ENCODE results near the gene ATAD3B. TPM values are rescaled to one million over a fixed set of nuclear protein-coding genes. Genes with fewer than 3 reads are reported as not detected.
"Not testable (repeated sequence)": the region's sequence is repeated elsewhere in the genome, so short reads cannot be mapped to it uniquely, and the experiment has no call there.

Gene ATAD3B
- total and polyA plus RNA-seq, 2 of the 4 experiments (the other 2 are of a cell fraction) = 13.8 to 29.0 TPM

- H3K27me3 ChIP-seq (ENCODE audit: control insufficient read depth, insufficient read depth, low read length); ATAC-seq (ENCODE audit: low read depth); H3K36me3 ChIP-seq (ENCODE audit: control insufficient read depth, insufficient read depth, low read length); dilution Hi-C loops (cut with HindIII; ENCODE audit: low sequenced_read_pairs, unreplicated experiment); H2AK9ac ChIP-seq (replicated peaks; ENCODE audit: low read depth, low read length, poor library complexity); H3K9me1 ChIP-seq (ENCODE audit: insufficient read depth, low read length); H4K5ac ChIP-seq (ENCODE audit: low read depth, low read length); H2BK20ac ChIP-seq (ENCODE audit: low read depth, low read length); H3K4me2 ChIP-seq (ENCODE audit: low read depth, low read length); in situ Hi-C loops (cut with MboI; ENCODE audit: low sequenced_read_pairs); H2BK5ac ChIP-seq (ENCODE audit: low read depth, low read length, poor library complexity, severe bottlenecking); H3K9ac ChIP-seq (ENCODE audit: low read depth, low read length); H4K91ac ChIP-seq (ENCODE audit: insufficient read depth, low read depth, low read length); H2AFZ ChIP-seq (replicated peaks; ENCODE audit: low read length, poor library complexity); H2BK120ac ChIP-seq (ENCODE audit: low read depth, low read length); H4K20me1 ChIP-seq (ENCODE audit: insufficient read depth, low read length); H3K14ac ChIP-seq (replicated peaks; ENCODE audit: low read depth, low read length); H3K27ac ChIP-seq (ENCODE audit: insufficient read depth, low read length); H2BK15ac ChIP-seq (ENCODE audit: low read depth, low read length); CTCF ChIA-PET; H3K79me1 ChIP-seq (ENCODE audit: low read depth in 1 of 2, low read length in 2 of 2); H3K23ac ChIP-seq (ENCODE audit: low read depth, low read length); H3K4ac ChIP-seq (ENCODE audit: low read depth, low read length); H3K4me3 ChIP-seq (ENCODE audit: insufficient read depth, low read depth, low read length); intact Hi-C loops (cut with micrococcal nuclease); H3K9me3 ChIP-seq (ENCODE audit: control insufficient read depth, insufficient read depth, low read length); H4K8ac ChIP-seq (ENCODE audit: low read depth in 2 of 2, low read length in 2 of 2); POLR2A ChIA-PET (ENCODE audit: unreplicated experiment); H3K56ac ChIP-seq (ENCODE audit: extremely low read depth, insufficient read depth, low read length); H3K18ac ChIP-seq (ENCODE audit: low read depth, low read length); BruUV-seq (replicated peaks); H2AK5ac ChIP-seq (ENCODE audit: low read depth, low read length); DNase-seq; H3K4me1 ChIP-seq (ENCODE audit: control insufficient read depth, insufficient read depth, low read length): not testable (repeated sequence)
- no CpG with 5 or more reads among the region's 19 CpGs for WGBS, 2 experiments (ENCODE audit: extremely low coverage in 2 of 2, insufficient read length in 1 of 2)
Measured at GRCh38 chr1:1459156-1459555, 12.4 kb upstream of the ATAD3B start.

GRCh38 chr1:1459711-1460110 lies 11.9 kb upstream of the ATAD3B start:
- H2BK20ac ChIP-seq (ENCODE audit: low read depth, low read length); H3K9me1 ChIP-seq (ENCODE audit: insufficient read depth, low read length); BruUV-seq (replicated peaks); H3K27me3 ChIP-seq (ENCODE audit: control insufficient read depth, insufficient read depth, low read length); CTCF ChIA-PET; ATAC-seq (ENCODE audit: low read depth); H2BK5ac ChIP-seq (ENCODE audit: low read depth, low read length, poor library complexity, severe bottlenecking); H2AK5ac ChIP-seq (ENCODE audit: low read depth, low read length); H3K9ac ChIP-seq (ENCODE audit: low read depth, low read length); H3K27ac ChIP-seq (ENCODE audit: insufficient read depth, low read length); H2BK120ac ChIP-seq (ENCODE audit: low read depth, low read length); H3K14ac ChIP-seq (replicated peaks; ENCODE audit: low read depth, low read length); H4K20me1 ChIP-seq (ENCODE audit: insufficient read depth, low read length); DNase-seq; H3K4me3 ChIP-seq (ENCODE audit: insufficient read depth, low read depth, low read length); H3K36me3 ChIP-seq (ENCODE audit: control insufficient read depth, insufficient read depth, low read length); H2AK9ac ChIP-seq (replicated peaks; ENCODE audit: low read depth, low read length, poor library complexity); H3K23ac ChIP-seq (ENCODE audit: low read depth, low read length); H3K4ac ChIP-seq (ENCODE audit: low read depth, low read length); dilution Hi-C loops (cut with HindIII; ENCODE audit: low sequenced_read_pairs, unreplicated experiment); H2AFZ ChIP-seq (replicated peaks; ENCODE audit: low read length, poor library complexity); H4K91ac ChIP-seq (ENCODE audit: insufficient read depth, low read depth, low read length); H4K8ac ChIP-seq (ENCODE audit: low read depth in 2 of 2, low read length in 2 of 2); H4K5ac ChIP-seq (ENCODE audit: low read depth, low read length); H3K18ac ChIP-seq (ENCODE audit: low read depth, low read length); POLR2A ChIA-PET (ENCODE audit: unreplicated experiment); H2BK15ac ChIP-seq (ENCODE audit: low read depth, low read length); H3K9me3 ChIP-seq (ENCODE audit: control insufficient read depth, insufficient read depth, low read length); H3K79me1 ChIP-seq (ENCODE audit: low read depth in 1 of 2, low read length in 2 of 2); H3K56ac ChIP-seq (ENCODE audit: extremely low read depth, insufficient read depth, low read length); intact Hi-C loops (cut with micrococcal nuclease); H3K4me2 ChIP-seq (ENCODE audit: low read depth, low read length); H3K4me1 ChIP-seq (ENCODE audit: control insufficient read depth, insufficient read depth, low read length); in situ Hi-C loops (cut with MboI; ENCODE audit: low sequenced_read_pairs): not testable (repeated sequence)
- WGBS, 2 experiments (ENCODE audit: extremely low coverage in 2 of 2, insufficient read length in 1 of 2) = 79% methylated on average over 8 of the region's 14 CpGs; no CpG with 5 or more reads in 1 of the 2 experiments
